ENCODE results near the gene NAA40.
"Not testable (repeated sequence)": the region's sequence is repeated elsewhere in the genome, so short reads cannot be mapped to it uniquely, and the experiment has no call there.

Gene NAA40

GRCh38 chr11:63963895-63964294 lies 25.1 kb downstream of the NAA40 start:
- not testable (repeated sequence) for ATAC-seq (replicated peaks); H3K9me3 Mint-ChIP-seq; H3K4me3 Mint-ChIP-seq; H3K27me3 Mint-ChIP-seq; DNase-seq; H3K27ac Mint-ChIP-seq
- Mint-ChIP-seq H3K4me1 (ENCODE audit: low read depth in 2 of 2) (peaks cover 18 to 20% of the 10 kb centered on the region in 2 donors), H3K36me3 (ENCODE audit: insufficient read depth) (peaks cover 10% of the 10 kb centered on the region)

DNA sequence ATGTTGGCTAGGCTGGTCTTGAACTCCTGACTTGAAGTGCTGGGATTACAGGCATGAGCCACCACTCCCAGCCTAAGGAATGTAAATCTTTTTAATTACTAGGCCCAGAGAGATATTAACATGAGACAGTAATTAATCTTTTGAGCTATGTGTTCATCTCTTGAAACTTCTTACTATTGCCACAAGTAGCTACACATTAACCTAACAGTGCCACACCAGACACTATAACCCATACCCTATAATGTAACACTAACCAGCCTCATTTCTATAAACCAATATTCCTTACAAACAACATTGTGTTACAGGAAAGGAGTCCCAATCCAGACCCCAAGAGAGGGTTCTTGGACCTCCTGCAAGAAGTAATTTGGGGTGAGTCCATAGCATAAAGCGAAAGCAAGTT lies 27.6 kb downstream of the NAA40 start:
- peaks cover 10% of the 10 kb centered on the region for H3K36me3 Mint-ChIP-seq (ENCODE audit: insufficient read depth)
- no peak overlapping the region for H3K27ac Mint-ChIP-seq
- no peaks in the 10 kb centered on the region for H3K9me3 Mint-ChIP-seq
- ATAC-seq (replicated peaks) (no peak), DNase-seq (no peak)
- peaks cover 0 to 14% of the 10 kb centered on the region in 2 donors for H3K27me3 Mint-ChIP-seq
- no peak overlapping the region for H3K4me3 Mint-ChIP-seq
- H3K4me1 Mint-ChIP-seq (ENCODE audit: low read depth in 2 of 2), result peaks cover 9 to 10% of the 10 kb centered on the region in 2 donors

- H3K27ac Mint-ChIP-seq, result no peak overlapping the region
- H3K4me3 Mint-ChIP-seq, result no peak overlapping the region
- H3K9me3 Mint-ChIP-seq, result no peaks in the 10 kb centered on the region
- peaks cover 8% of the 10 kb centered on the region for H3K36me3 Mint-ChIP-seq (ENCODE audit: insufficient read depth)
- H3K4me1 Mint-ChIP-seq (ENCODE audit: low read depth in 2 of 2), result peaks cover 8 to 11% of the 10 kb centered on the region in 2 donors
- ATAC-seq (replicated peaks) (no peak), DNase-seq (no peak)
- peaks cover 0 to 14% of the 10 kb centered on the region in 2 donors for H3K27me3 Mint-ChIP-seq
Observed at GRCh38 chr11:63969461-63969860, 30.7 kb downstream of the NAA40 start.

DNA sequence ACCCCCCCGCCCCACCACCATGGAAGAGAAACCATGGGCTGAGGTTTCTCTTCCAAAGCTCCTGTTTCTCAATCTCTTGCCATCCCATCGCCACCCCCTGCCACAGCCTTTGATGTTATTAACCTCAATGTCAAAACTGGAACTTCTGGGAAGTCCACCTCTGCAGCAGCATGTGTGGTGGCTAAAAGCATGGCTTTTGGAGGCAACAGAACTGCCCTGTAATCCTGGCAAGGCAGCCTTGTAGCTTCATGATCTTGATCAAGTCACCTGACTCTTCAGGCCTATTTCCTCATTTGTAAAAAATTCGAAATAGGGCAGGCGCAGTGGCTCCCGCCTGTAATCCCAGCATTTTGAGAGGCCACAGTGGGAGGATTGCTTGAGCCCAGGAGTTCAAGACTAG lies 32.1 kb downstream of the NAA40 start:
- Mint-ChIP-seq H3K4me3 (no peak overlapping the region), H3K36me3 (ENCODE audit: insufficient read depth) (peaks cover 11% of the 10 kb centered on the region), H3K9me3 (no peaks in the 10 kb centered on the region), H3K27me3 (peaks cover 0 to 14% of the 10 kb centered on the region in 2 donors), H3K4me1 (ENCODE audit: low read depth in 2 of 2) (peaks cover 17 to 20% of the 10 kb centered on the region in 2 donors), H3K27ac (no peak overlapping the region)
- ATAC-seq (replicated peaks) (no peak), DNase-seq (no peak)

- H3K27ac Mint-ChIP-seq, result peak overlapping the region; percentile 98 to 99
- ATAC-seq (replicated peaks); H3K9me3 Mint-ChIP-seq; DNase-seq: not testable (repeated sequence)
- peaks cover 0 to 14% of the 10 kb centered on the region in 2 donors for H3K27me3 Mint-ChIP-seq
- H3K36me3 Mint-ChIP-seq (ENCODE audit: insufficient read depth), result peaks cover 17% of the 10 kb centered on the region
- H3K4me1 Mint-ChIP-seq (ENCODE audit: low read depth in 2 of 2), result peaks cover 29 to 32% of the 10 kb centered on the region in 2 donors
- H3K4me3 Mint-ChIP-seq, result peak overlapping the region; percentile 98 to 100
Observed at GRCh38 chr11:63973912-63974258, 35.1 kb downstream of the NAA40 start.

GRCh38 chr11:63974259-63975143 lies 35.7 kb downstream of the NAA40 start, which contains the start of gene COX8A:
Gene COX8A (plus strand): TSS chr11:63974620. CDS start chr11:63974681, 61 bp downstream.
- Mint-ChIP-seq H3K36me3 (ENCODE audit: insufficient read depth) (peaks cover 17% of the 10 kb centered on the region), H3K4me1 (ENCODE audit: low read depth in 2 of 2) (peaks cover 29 to 32% of the 10 kb centered on the region in 2 donors), H3K4me3 (peak within 1 kb of the TSS; percentile 98 to 100), H3K27ac (peak within 1 kb of the TSS; percentile 98 to 99), H3K9me3 (no peaks in the 10 kb centered on the region), H3K27me3 (peaks cover 0 to 9% of the 10 kb centered on the region in 2 donors)
- peak; percentile 90 to 94 (median 93) for DNase-seq
- peak; percentile 96 for ATAC-seq (replicated peaks)

DNA sequence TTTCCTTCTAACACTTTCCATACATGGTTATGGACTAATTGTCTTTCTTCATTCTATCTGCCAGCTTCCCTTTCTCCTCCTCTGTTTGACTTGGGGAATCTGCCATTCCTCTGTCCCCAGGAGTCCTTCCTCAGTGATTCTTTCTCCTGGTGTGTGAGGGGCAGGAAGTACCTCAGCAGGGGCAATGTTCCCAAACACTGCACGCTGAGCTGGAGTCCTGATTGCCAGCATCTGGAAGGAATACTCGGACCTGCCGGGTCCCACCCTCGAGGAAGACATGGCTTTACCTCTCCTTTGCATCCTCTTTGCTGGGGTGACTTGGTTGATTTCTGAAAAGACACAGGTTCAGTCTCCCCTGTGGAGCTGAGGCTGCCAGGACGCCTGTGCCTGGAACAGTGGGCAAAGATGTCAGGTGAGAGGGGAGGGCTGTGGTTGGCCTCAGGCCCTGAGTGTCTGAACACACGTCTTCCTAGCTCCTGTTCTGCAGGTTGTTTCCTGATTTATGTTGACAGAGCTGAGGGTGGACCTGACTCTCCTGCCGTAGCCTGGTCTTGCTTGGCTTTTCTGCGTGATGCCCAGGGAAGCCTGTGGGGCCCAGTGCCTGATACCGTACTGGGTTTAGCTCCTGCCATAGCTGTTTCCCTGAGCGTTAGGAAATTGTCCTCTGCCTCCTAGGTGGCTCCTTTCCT lies 39.9 kb downstream of the NAA40 start:
- Mint-ChIP-seq H3K9me3 (no peaks in the 10 kb centered on the region), H3K27ac (peak overlapping the region; percentile 7 to 87), H3K27me3 (no peaks in the 10 kb centered on the region), H3K36me3 (ENCODE audit: insufficient read depth) (peaks cover 15% of the 10 kb centered on the region), H3K4me3 (peak overlapping the region in 1 of 2 donors; percentile 7), H3K4me1 (ENCODE audit: low read depth in 2 of 2) (peaks cover 25 to 28% of the 10 kb centered on the region in 2 donors)
- ATAC-seq (replicated peaks) (no peak), DNase-seq (no peak)

GRCh38 chr11:63979426-63979825 lies 40.6 kb downstream of the NAA40 start:
- Mint-ChIP-seq H3K4me3 (no peak overlapping the region), H3K27me3 (no peaks in the 10 kb centered on the region), H3K9me3 (no peaks in the 10 kb centered on the region), H3K4me1 (ENCODE audit: low read depth in 2 of 2) (peaks cover 21 to 22% of the 10 kb centered on the region in 2 donors), H3K36me3 (ENCODE audit: insufficient read depth) (peaks cover 10% of the 10 kb centered on the region), H3K27ac (peak overlapping the region; percentile 7 to 87)
- ATAC-seq (replicated peaks), result no peak
- DNase-seq, result no peak

- no peaks in the 10 kb centered on the region for H3K9me3 Mint-ChIP-seq
- no peaks in the 10 kb centered on the region for H3K27me3 Mint-ChIP-seq
- DNase-seq, result peak; percentile 64 to 67 (median 64)
- H3K4me1 Mint-ChIP-seq (ENCODE audit: low read depth in 2 of 2), result peaks cover 19 to 25% of the 10 kb centered on the region in 2 donors
- peak overlapping the region; percentile 98 to 99 for H3K4me3 Mint-ChIP-seq
- peak; percentile 86 for ATAC-seq (replicated peaks)
- peaks cover 44% of the 10 kb centered on the region for H3K36me3 Mint-ChIP-seq (ENCODE audit: insufficient read depth)
- peak overlapping the region; percentile 98 to 99 for H3K27ac Mint-ChIP-seq
Observed at GRCh38 chr11:63985812-63986155, 47.0 kb downstream of the NAA40 start.

DNA sequence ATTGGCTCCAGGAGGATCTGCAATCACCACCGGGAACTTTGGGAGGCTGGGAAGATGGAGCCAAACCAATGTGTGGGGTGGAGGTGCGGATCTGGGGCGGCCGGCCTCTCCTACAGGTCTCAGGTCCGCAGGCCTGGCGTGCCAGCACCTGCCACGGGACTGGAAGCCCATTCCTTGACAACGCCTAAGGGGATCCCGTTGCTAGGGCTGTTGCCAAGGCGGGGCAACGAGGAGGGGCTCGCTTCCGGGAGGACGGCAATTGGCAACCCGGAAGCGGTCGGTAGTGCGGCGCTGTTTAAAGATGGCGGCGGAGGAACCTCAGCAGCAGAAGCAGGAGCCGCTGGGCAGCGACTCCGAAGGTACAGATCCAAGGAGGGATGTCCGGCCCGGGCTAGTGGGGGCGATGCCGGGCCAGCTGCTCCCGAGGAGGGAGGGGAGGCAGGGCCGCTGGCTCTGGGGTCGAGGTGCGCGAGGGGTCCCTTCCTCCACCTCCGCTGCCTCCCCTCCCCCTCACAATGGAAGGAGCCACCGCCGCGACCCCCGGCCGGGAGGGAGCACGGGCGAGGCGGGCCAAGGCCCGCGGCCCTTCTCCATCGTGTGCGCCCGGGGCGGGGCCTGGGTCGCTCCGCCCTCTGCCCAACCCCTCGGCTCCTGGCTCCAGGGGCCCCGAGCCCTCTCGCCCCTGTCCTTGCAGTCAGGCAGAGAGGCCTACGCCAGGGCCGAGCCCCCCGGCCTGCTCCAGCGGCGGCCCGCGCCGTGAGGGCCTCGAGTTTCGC lies 47.5 kb downstream of the NAA40 start, which contains the start of gene OTUB1:
Gene OTUB1 (plus strand): TSS at position 283 of the 776 bp plus-strand sequence. CDS start 19 bp downstream, at position 302.
- peak; percentile 90 for ATAC-seq (replicated peaks)

DNA sequence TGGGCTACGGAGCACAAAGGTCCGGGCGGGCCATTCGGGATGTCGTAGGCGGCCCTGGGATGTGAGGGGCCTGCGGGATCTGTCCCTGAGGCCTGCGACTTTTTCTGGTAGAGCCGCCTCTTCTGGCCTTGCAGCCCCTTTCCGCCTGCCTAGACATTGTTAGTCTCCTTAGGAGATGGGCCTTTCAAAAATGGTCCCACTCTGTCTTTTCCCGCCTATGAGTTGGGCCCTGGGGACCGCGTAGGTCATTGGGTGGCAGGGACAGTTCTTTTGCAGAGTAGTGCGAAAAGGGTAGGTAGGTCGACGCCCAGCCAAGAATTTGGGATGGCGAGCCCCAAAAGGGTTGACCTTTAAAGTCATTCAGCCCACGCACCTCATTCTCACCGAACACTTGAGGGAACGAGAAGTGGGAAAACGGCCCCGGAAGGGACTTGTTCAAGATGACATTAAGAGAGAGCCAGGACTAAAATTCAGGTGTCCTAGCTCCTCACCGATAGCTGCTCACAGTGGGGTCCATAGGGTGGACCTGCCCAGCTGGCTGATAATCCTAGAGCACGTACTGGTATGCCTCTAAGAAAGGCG lies 48.2 kb downstream of the NAA40 start:
- Mint-ChIP-seq H3K4me3 (peak overlapping the region; percentile 65 to 98), H3K27ac (peak overlapping the region in 1 of 2 donors; percentile 99), H3K4me1 (ENCODE audit: low read depth in 2 of 2) (peaks cover 28 to 29% of the 10 kb centered on the region in 2 donors), H3K36me3 (ENCODE audit: insufficient read depth) (peaks cover 55% of the 10 kb centered on the region), H3K9me3 (no peaks in the 10 kb centered on the region), H3K27me3 (no peaks in the 10 kb centered on the region)
- ATAC-seq (replicated peaks), result no peak
- DNase-seq, result no peak

More for the DNA sequence above, 47.5 kb downstream of the NAA40 start, which contains the start of gene OTUB1:
- Mint-ChIP-seq H3K36me3 (ENCODE audit: insufficient read depth) (peaks cover 49% of the 10 kb centered on the region), H3K27ac (peak within 1 kb of the TSS; percentile 98 to 99), H3K4me1 (ENCODE audit: low read depth in 2 of 2) (peaks cover 24 to 25% of the 10 kb centered on the region in 2 donors), H3K9me3 (no peaks in the 10 kb centered on the region), H3K27me3 (no peaks in the 10 kb centered on the region), H3K4me3 (peak within 1 kb of the TSS; percentile 98 to 99)
- peak; percentile 74 to 80 (median 77) for DNase-seq

- H3K27me3 Mint-ChIP-seq, result no peaks in the 10 kb centered on the region
- peaks cover 77% of the 10 kb centered on the region for H3K36me3 Mint-ChIP-seq (ENCODE audit: insufficient read depth)
- ATAC-seq (replicated peaks) (no peak), DNase-seq (no peak)
- no peaks in the 10 kb centered on the region for H3K9me3 Mint-ChIP-seq
- peak overlapping the region; percentile 71 to 82 for H3K27ac Mint-ChIP-seq
- no peak overlapping the region for H3K4me3 Mint-ChIP-seq
- peaks cover 18 to 25% of the 10 kb centered on the region in 2 donors for H3K4me1 Mint-ChIP-seq (ENCODE audit: low read depth in 2 of 2)
Observed at GRCh38 chr11:63991558-63991957, 52.8 kb downstream of the NAA40 start.

Data from effector memory CD8-positive, alpha-beta T cell (primary cell).